Activated CD8-positive, alpha-beta memory T cell treated with anti-CD3 and anti-CD28 coated beads for 1 hour (primary cell): ENCODE data around the gene NUCB1.
"Not testable (repeated sequence)": the region's sequence is repeated elsewhere in the genome, so short reads cannot be mapped to it uniquely, and the experiment has no call there.

Experiments used
- DNase-seq, 2 donors: peaks; one replicate each; pipeline ENCODE4 v3.0.0-alpha.2; 2020; ENCODE audit warnings: low read depth in 1 of 2; ENCODE audit errors: extremely low read depth in 1 of 2

The NUCB1 gene

DNA sequence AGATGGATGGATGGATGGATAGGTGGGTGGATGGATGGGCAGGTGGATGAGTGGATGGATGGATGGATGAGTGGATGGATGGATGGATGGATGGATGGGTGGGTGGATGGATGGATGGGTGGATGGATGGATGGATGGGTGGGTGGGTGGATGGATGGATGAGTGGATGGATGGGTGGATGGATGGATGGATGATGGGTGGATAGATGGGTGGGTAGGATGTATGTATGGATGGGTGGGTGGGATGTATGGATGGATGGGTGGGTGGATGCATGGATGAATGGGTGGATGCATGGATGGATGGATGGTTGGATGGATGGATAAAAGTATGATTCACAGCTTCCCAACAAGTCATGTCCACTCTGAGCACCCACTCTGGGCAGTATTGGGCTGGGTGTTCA, 3.7 kb downstream of the NUCB1 start:
- DNase-seq = not testable (repeated sequence)

DNA sequence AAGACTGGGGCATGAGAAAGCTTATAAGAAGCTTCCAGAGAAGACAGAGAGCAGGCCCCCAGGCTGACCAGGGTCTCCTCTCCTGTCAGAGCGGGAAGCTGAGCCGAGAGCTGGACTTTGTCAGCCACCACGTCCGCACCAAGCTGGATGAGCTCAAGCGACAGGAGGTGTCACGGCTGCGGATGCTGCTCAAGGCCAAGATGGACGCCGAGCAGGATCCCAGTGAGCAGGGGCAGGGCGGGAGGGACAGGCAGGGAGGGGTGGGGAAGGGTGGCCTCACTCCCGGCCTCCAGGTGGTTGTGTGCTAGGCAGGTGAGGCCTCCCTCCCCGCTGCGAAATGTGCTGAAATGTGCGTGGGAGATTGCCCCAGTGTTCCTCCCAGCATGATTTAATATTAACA, 5.6 kb downstream of the NUCB1 start:
- DNase-seq = no peak

DNA sequence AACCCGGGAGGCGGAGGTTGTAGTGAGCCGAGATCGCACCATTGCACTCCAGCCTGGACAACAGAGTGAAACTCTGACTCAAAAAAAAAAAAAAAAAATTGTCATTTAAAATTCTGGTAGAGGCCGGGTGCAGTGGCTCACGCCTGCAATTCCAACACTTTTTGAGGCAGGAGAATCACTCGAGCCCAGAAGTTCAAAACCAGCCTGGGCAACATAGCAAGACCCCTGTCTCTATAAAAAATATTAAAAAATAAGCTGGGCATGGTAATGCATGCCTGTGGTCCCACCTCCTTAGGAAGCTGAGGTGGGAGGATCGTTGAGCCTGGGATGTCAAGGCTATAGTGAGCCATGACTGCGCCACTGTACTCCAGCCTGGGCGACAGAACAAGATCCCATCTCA, 6.2 kb downstream of the NUCB1 start:
- DNase-seq = no peak

DNA sequence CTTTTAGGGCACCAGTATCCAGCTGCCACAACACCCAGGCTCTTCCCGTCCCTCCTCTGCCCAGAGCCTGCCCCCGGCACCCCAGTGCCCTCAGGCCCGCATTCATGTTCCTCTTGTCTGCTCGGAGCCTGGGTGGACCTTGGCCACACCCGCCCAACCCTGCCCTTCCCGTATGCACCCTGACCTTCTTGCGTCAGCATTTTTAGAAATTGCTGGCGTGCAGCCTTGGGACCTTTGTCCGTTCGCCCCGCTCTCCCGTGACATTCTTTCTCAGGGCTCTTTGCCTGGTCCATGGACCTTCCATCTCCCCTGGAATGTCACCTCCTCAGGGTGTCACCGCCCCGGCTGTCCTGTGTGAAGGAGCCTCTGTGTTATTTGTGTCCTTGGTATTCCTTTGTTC, 7.6 kb downstream of the NUCB1 start:
- DNase-seq = no peak

DNA sequence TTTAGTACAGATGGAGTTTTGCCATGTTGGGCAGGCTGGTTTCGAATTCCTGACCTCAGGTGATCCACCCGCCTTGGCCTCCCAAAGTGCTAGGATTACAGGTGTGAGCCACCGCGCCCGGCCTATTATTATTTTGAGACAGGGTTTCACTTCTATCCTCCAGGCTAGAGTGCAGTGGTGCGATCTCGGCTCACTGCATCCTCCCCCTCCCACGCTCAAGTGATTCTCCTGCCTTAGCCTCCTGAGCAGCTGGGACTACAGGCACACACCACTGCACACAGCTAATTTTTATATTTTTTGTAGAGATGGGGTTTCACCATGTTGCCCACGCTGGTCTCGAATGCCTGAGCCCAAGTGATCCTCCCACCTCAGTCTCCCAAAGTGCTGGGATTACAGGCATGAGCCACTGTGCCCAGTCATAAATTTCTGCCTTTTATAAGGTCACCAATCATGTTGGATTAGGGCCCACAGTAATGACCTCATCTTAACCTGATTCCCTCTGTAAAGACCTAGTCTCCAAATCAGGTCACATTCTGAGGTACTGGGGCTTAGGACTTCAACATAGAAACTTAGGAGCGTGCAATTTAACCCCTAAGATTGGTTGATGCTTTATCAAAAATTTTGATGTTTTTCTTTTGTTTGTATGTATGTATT, 9.4 kb downstream of the NUCB1 start:
- DNase-seq = not testable (repeated sequence)

DNA sequence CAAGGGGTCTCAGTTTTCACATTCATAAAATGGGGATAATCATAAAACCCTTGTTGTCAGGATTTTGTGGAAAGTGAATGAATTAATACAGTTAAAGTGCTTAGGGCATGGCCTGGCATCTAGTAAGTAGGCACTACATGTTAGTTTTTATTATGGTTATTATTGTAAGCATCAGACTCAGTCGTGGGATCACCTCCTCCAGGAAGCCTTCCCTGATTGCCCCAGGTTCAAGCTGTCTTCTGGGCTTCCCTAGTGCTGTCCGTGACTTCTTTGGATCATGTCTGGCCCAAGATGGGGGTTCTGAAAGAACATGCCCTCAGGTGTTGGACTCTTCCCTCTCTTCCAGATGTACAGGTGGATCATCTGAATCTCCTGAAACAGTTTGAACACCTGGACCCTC, 10.7 kb downstream of the NUCB1 start:
- DNase-seq = no peak

DNA sequence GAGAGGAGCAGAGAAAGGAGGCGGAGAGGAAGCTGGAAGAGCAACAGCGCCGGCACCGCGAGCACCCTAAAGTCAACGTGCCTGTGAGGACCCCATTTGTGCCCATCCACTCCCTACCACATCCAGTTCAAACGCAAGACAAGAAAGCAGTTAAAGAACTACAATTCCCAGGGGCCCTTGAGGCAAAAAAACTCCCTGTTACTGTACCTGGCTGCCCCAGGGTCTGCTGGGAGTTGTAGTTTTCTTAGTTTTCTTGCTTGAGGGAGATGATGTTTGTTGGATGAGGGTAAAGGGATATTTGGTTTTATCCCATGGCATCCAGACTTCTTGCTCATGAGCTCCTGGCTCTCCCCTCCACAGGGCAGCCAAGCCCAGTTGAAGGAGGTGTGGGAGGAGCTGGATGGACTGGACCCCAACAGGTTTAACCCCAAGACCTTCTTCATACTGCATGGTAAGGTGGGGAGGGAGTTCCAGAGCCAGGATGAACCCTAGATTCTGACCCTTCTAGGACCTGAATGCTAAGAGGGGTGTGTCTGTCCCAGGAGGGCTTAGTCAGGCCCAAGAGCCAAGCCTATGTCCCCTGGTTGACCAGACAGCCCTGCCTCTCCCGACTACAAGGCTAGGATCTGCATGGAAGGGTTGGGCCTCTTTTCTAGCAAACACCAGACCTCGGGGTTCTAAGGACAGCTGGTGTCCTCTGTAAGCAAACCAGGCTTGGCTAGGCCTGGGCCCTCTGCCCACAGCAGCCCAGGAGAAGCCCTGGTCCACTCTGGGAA, 13.2 kb downstream of the NUCB1 start:
- no peak for DNase-seq

DNA sequence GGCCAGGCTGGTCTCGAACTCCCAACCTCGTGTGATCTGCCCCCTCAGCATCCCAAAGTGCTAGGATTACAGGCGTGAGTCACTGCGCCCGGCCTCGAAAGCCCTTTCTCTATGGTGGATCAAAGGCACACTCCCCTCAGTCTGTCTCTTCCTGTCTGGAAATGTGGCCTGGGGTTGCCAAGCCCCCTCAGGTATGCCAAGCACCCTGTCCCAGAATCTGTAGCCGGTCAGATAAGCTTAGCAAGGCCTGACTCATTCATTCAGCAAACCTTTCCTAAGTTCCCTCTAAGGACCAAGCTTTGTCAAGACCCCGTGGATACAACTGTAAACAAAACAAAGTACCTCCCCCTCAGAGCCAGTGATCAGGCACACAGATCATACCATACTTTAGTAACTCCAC, 14.1 kb downstream of the NUCB1 start:
- no peak for DNase-seq

DNA sequence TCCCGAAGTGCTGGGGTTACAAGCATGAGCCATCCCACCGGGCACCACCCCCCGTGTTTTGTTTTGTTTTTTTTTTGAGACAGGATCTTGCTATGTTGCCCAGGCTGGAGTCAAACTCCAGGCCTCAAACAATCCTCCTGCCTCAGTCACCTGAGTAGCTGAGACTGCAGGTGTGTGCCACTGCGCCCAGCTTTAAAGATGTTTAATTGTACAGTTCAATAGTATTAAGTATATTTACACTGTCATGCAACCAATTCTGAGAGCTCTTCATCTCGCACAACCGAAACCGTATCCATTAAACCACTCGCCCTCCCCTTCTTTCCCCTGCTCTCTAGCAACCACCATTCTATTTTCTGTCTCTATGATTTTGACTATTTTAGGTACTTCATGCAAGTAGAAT, 15.6 kb downstream of the NUCB1 start:
- DNase-seq = no peak

DNA sequence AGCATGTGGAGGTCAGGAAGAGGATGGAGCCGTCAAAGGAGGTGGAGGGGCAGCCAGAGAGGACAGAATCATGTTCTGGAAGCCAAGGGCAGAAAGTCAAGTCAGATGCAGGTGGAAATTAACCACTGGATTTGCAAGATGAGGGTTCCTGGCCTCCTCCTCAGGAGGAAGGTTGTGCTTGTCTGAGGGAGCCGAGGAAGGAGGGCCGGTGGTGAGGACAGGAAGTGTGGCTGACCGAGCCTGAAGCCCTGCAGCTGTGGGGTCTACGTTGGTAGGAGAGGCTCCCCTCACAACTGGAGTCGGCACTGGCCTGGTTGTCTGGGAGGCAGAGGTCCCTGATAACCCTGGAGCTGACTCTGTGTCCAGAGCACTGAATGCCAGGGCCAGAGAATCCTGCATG, 18.0 kb downstream of the NUCB1 start:
- no peak for DNase-seq

DNA sequence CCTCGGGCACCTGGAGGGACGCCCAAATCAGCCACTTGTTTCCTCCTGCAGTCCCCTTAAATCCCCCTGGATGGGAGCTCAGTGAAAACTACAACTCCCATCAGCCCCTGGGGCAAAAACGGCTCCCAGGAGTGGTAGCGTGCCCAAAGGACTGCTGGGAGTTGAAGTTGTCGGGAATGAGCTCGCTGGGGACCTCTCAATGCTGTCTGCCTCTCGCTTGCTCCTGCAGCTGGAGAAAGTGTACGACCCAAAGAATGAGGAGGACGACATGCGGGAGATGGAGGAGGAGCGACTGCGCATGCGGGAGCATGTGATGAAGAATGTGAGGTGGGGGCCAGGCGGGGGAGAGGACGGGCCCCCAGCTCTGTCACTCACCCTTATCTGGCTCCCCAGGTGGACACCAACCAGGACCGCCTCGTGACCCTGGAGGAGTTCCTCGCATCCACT, 18.7 kb downstream of the NUCB1 start:
- DNase-seq = no peak

DNA sequence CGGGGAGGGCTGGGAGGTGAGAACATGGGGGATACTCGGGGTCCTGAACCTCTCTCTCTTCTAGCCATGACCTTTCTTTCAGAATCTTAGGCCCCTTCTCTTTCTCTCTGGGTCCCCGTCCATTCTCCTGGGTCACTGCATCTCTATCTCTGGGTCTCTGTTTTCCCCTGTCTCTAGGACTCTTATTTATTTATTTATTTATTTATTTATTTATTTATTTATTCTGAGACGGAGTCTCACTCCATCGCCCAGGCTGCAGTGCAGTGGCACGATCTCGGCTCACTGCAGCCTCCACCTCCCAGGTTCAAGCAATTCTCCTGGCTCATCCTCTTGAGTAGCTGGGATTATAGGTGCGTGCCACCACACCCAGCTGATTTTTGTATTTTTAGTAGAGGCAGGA, 19.2 kb downstream of the NUCB1 start:
- not testable (repeated sequence) for DNase-seq

DNA sequence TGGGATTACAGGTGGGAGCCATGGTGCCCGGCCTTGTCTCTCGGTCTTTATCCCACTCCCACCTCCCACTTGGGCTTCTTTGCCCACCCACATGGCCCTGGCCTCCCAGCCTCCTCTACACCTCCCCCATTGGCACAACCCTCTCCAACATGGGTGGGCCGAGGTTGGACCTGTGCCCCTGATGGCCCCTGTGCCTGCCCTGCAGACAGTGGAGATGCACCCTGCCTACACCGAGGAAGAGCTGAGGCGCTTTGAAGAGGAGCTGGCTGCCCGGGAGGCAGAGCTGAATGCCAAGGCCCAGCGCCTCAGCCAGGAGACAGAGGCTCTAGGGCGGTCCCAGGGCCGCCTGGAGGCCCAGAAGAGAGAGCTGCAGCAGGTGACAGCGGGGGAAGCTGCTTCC, 20.8 kb downstream of the NUCB1 start:
- no peak for DNase-seq

DNA sequence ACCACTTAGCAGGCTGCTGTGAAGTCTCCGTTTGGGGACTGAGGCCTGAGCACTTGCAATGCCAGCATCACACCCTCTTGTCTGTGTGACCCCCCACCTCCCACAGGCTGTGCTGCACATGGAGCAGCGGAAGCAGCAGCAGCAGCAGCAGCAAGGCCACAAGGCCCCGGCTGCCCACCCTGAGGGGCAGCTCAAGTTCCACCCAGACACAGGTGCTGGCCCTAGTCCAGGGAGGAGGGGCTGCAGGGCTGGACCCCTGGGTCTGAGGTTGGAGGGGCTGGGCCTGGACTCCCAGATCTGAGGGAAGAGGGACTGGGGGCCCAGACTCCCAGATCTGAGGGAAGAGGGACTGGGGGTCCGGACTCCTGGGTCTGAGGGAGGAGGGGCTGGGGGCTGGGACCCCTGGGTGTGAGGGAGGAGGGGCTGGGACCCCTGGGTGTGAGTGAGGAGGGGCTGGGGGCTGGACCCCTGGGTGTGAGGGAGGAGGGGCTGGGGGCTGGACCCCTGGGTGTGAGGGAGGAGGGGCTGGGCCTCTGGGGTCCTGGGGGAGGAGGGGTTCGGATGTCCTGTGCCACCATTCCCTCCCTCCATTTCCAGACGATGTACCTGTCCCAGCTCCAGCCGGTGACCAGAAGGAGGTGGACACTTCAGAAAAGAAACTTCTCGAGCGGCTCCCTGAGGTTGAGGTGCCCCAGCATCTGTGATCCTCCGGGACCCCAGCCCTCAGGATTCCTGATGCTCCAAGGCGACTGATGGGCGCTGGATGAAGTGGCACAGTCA, 21.8 kb downstream of the NUCB1 start:
- DNase-seq = no peak

DNA sequence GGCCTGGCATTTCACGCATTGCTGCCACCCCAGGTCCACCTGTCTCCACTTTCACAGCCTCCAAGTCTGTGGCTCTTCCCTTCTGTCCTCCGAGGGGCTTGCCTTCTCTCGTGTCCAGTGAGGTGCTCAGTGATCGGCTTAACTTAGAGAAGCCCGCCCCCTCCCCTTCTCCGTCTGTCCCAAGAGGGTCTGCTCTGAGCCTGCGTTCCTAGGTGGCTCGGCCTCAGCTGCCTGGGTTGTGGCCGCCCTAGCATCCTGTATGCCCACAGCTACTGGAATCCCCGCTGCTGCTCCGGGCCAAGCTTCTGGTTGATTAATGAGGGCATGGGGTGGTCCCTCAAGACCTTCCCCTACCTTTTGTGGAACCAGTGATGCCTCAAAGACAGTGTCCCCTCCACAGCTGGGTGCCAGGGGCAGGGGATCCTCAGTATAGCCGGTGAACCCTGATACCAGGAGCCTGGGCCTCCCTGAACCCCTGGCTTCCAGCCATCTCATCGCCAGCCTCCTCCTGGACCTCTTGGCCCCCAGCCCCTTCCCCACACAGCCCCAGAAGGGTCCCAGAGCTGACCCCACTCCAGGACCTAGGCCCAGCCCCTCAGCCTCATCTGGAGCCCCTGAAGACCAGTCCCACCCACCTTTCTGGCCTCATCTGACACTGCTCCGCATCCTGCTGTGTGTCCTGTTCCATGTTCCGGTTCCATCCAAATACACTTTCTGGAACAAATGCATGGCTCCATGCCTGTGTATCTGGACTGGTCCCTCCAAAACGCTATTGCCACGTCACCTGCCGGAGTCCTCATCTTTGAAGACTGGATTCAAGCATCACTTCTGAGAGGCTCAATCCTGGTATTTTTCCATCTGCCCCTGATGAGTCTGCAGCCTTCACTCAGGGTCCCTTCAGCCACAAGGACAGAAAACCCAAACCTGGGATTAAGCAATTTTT, 22.7 kb downstream of the NUCB1 start:
- no peak for DNase-seq

DNA sequence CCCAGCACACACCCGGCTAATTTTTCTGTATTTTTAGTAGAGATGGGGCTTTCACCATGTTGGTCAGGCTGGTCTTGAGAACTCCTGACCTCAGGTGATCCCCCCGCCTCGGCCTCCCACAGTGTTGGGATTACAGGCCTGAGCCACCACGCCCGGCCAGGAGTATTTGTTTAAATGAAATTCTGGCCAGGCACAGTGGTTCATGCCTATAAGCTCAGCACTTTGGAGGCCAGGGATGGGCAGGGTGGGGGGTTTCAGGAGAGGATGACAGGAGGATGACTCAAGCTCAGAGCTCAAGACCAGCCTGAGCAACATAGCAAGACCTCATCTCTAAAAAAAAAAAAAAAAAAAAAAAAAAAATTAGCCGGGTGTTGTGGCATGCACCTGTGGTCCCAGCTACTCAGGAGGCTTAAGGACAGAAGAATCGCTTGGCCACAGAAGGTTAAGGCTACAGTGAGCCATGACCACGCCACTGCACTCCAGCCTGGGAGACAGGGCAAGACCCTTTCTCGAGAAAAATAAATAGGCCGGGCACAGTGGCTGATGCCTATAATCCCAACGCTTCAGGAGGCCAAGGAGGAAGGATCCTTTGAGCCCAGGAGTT, 25.2 kb downstream of the NUCB1 start:
- no peak for DNase-seq

DNA sequence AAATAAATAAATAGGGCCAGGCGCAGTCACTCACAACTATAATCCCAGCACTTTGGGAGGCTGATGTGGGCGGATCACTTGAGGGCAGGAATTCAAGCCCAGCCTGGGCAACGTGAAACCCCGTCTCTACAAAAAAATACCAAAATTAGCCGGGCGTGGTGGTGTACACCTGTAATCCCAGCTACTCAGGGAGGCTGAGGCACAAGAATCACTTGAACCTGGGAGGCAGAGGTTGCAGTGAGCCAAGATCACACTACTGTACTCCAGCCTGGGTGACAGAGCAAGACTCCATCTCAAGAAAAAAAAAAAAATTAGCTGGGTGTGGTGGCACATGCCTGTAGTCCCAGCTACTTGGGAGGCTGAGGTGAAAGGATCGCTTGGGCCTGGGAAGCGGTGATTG, 25.8 kb downstream of the NUCB1 start:
- DNase-seq = not testable (repeated sequence)

DNA sequence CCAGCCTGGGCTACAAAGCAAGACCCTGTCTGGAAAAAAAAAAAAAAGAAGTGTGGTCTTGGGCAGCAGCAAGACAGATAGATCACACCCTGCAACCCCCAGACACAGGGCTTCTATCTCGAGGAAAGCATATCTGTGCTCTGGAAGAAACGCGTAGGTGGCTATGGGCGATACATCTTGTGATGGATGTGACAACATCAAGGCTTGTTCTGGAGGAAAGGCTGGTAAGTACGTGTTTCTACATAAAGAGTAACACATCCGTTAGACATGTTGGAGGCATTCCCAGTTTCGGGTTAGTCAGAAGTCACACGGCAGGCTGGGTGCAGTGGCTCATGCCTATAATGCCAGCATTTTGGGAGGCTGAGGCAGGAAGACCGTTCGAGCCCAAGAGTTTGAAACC, 26.8 kb downstream of the NUCB1 start:
- DNase-seq = no peak

DNA sequence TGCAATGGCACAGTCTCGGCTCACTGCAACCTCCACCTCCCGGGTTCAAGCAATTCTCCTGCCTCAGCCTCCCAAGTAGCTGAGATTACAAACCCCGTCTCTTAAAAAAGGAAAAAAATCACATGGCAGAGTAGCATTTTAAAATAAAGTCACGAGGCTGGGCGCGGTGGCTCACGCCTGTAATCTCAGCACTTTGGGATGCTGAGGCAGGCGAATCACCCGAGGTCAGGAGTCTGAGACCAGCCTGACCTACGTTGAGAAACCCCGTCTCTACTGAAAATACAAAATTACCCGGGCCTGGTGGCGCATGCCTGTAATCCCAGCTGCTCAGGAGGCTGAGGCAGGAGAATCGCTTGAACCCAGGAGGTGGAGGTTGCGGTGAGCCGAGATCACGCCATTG, 27.6 kb downstream of the NUCB1 start:
- not testable (repeated sequence) for DNase-seq
